HG03103 (cell line): Measurements from ENCODE around the gene CARS1.

Experiments used
- ATAC-seq: cut with Tn5 transposase; IDR thresholded peaks from one replicate; pipeline ENCODE4 v1.9.1; 2021; ENCODE audit warnings: low read depth; ENCODE audit not compliant: unreplicated experiment

CARS1 gene

GRCh38 chr11:2995893-2996554 is 61.2 kb downstream of the CARS1 start:
- no peak for ATAC-seq

GRCh38 chr11:2995031-2995561 is 62.1 kb downstream of the CARS1 start:
- no peak for ATAC-seq

- ATAC-seq, result no peak
These were observed 62.9 kb downstream of the CARS1 start for GRCh38 chr11:2994336-2994730.

GRCh38 chr11:2992997-2993325 is 64.3 kb downstream of the CARS1 start:
- ATAC-seq, result no peak

- peak; percentile 88 for ATAC-seq
These were observed 64.8 kb downstream of the CARS1 start, which contains the start of gene NAP1L4 for GRCh38 chr11:2992234-2992996. TSS of gene NAP1L4 (minus strand) at chr11:2992329. CDS start at chr11:2979220, 13,109 bp downstream.

GRCh38 chr11:2991452-2992233 is 65.6 kb downstream of the CARS1 start:
- ATAC-seq, result peak; percentile 30

- no peak for ATAC-seq
These were observed 66.4 kb downstream of the CARS1 start for GRCh38 chr11:2990617-2991451.

- ATAC-seq, result no peak
These were observed 67.7 kb downstream of the CARS1 start for GRCh38 chr11:2989551-2989950.

GRCh38 chr11:2989006-2989405 is 68.2 kb downstream of the CARS1 start:
- ATAC-seq, result no peak

GRCh38 chr11:2987881-2988861 is 69.1 kb downstream of the CARS1 start:
- ATAC-seq, result no peak

- ATAC-seq, result no peak
These were observed 73.3 kb downstream of the CARS1 start for GRCh38 chr11:2983908-2984307.

GRCh38 chr11:2982214-2982613 is 75.0 kb downstream of the CARS1 start:
- no peak for ATAC-seq

- ATAC-seq, result no peak
These were observed 76.1 kb downstream of the CARS1 start for GRCh38 chr11:2981130-2981529.

- ATAC-seq, result no peak
These were observed 76.9 kb downstream of the CARS1 start for GRCh38 chr11:2980168-2980840.

- no peak for ATAC-seq
These were observed 80.1 kb downstream of the CARS1 start for GRCh38 chr11:2977113-2977512.

- no peak for ATAC-seq
These were observed 80.7 kb downstream of the CARS1 start for GRCh38 chr11:2976294-2977063.

GRCh38 chr11:2975594-2975993 is 81.6 kb downstream of the CARS1 start:
- ATAC-seq, result no peak

- no peak for ATAC-seq
These were observed 83.0 kb downstream of the CARS1 start for GRCh38 chr11:2974272-2974671.
